GM19351 (cell line): ENCODE measurements around the gene AP5Z1.

Experiments used
- ATAC-seq: cut with Tn5 transposase; IDR thresholded peaks from one replicate; pipeline ENCODE4 v1.9.1; 2021; ENCODE audit warnings: mild to moderate bottlenecking, moderate library complexity; ENCODE audit not compliant: unreplicated experiment

The AP5Z1 gene

DNA sequence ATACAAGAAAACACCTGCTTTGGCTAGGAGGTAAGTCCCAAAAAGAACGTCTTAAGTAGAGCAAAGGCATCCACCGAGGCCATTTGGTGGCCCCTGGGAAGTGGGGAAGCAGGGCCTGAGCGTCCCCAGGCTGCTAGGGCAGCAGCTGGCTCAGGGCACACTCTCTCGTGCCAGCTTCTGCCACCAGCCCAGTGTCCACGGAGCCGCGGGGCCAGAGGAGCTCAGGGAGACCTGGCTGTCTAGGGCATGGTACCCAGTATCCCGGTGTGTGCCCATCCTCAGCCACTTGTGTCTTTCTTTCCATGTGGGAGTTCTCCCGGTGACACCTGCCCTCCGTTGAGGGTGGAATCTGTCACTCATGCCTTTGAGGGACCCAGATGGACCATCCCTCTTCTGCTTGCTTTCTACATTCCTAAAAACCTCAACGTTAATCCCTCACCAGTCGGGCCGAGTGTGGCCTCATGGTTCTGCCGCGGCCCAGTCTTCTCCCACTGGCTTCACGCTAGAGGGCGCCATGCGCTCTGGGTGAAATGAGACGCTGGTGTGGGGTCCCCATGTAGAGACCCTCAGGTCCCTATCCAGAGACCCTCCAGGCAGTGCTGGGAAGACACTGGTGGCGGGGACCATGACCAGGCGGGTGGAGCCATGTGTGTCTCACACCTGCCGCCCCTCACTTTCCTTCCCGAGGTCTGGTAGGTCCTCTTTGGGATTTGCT lies 9.5 kb upstream of the AP5Z1 start:
- no peak for ATAC-seq

DNA sequence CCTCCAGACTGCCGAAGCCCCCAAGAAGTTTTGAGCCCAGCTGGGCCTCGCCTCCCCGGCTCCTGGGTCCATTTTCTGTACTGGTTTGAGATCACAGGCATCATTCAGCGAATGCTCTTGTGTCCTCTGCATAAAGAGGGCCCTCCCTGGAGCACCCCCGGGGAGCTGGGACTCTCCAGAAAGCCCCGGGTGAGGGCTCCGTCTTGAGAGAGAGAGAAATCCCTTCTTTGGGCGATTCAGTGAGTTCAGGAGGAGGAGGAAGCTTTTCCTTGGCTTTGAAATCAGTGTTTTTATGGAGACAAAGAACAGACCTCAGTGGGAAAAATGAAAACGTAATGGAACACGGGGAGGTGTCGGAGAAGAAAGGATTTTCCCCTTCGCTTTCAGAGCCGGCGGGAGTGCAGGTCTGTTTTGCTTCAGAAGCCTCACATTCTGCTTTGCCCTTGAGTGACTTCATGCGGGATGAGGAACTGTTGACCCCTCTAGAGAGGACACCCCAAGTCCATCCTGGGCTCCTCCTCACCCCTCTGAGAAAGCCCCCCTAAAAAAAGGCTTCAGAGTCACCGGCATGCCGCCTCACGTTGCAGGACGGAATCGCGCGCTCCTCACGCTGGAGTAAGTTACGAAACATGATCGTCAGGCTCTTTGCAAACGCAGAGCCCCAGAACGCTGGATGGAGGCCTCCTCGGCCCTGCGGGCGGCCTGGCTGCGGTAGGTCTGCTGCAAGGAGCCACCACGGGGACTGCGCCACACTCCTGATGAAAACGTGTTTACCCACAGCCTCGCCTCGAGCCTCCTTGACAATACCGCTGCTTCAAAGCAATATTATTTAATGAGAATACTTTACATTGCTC lies 8.5 kb upstream of the AP5Z1 start:
- ATAC-seq = no peak

DNA sequence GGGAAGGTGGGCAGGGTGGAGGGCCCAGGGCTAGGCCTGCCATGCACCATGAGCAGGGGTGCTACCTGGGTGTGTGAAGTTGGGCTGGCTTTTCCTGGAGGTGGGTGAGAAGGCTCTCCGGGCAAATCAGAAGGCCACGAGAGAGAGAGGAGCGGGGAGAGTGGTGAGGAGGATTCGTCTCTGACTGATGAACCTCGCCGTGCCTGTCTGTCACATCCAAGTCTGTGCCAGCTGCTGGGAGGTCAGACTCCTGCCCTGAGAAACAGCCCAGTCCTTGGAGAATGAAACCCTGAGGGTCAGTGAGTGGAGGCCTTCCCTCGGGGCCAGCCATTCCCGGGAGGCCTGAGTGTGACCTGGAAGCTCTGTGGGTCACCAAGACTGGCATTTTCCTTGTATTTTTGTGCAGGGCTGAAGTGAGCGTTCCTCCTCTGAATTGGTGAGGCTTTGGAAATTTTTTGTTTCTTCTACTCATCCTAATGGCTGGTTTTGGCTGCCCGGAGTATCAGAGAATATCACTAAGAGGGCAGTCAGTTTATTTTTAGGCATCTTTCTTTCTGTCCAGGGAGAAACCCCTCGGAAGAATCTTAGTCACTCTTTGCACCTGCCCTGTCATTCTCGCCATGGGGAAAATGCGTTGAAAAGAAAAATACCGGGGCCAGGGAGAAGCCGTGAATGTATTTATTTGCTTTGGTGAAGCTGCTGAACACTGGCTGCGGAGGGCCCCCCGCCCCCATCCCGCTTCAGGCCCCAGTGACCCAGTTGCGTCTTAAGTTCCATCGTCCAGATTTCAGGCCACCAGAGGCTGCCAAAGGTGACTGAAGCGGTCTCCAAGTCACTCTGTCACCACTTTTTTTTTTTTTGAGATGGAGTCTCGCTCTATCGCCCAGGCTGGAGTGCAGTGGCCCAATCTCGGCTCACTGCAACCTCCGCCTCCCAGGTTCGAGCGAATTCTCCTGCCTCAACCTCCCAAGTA lies 6.5 kb upstream of the AP5Z1 start:
- no peak for ATAC-seq

DNA sequence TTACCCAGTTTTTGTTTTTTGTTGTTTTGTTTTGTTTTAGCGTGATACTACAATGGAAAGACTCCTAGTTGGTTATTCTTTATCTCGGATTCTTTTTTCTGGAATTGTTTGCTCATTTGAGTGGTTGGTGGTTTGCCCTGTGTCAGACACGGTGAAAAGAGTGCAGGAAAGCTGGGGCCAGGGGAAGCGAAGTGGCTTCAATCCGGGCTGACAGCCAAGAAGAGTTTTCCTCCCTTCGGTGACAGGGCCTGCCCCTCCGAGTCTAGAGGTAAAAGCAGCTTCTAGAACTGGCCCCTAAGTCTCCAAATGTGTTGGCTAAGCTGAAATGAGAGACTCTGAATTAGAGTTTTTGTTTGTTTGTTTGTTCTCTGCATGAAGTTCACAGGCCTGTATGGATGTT lies 5.7 kb upstream of the AP5Z1 start:
- no peak for ATAC-seq

DNA sequence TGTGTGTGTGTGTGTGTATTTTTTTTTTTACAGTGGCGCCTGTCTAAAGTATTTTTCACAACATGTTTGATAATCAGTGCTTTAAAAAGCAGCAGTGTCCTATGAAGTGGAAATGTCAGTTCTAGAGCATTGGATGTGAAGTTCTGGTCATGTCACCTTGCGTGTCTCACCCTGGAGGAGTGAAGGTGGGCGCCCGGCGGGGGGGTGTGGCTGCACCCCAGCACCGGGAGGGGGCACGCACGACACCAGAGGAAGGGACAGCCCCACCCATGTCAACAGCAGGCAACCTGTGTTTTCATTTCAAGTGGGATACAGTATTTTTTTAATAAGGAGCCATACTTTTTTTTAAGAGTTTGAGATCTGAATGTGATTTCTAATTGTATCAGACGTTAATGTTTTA lies 4.5 kb upstream of the AP5Z1 start:
- no peak for ATAC-seq

DNA sequence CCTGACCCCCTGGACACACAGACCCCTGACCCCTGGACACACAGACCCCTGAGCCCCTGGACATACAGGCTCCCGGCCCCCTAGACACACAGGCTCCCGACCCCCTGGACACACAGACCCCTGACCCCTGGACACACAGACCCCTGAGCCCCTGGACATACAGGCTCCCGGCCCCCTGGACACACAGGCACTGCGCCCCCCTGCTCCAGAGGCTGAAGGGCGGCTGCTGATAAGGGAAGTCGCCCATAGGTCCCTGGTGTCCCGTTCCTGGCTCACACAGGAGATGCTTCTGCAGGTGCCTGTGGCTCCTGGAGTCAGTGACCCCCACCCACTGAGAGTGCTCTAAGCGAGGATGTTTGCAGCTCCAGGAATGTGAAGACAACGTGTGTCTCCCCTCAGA lies 3.7 kb upstream of the AP5Z1 start:
- ATAC-seq = no peak

DNA sequence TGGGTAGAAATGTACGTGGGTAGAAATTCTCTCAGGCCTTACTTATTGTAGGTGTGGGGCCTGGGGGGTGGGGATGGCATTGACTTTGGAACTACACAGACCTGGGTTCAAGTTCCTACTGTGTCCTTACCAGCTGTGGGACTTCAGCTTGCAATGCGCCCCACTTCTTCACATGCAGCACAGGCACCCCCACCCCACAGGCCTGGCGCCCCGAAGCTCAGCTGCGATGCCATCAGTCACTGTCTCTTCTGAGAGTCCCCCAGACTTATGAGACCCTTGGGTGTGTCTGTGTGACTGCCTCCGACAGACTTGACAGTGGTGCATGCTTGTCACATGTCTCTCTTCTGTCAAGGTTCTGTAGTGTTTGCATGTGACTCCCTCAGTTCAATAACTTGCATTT lies 3.1 kb upstream of the AP5Z1 start:
- no peak for ATAC-seq

DNA sequence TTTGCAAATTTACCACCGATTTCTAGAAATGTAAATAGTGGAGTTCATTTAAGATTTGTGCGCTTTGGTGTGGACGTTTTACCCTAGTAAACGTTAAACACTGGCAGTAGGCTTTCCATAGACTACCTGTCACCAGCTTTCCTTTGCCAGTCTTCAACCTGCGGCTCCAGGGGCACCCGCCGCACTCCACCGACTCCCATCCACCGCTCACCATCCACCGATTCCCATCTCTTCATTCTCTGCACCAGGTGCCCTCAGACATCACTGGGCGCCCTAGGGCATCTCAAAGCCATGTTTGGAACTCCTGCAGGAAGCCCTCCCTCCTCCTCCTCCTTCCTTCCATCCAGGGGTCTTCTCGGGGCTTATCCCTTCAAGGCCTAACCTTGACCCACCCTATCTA lies 1.4 kb upstream of the AP5Z1 start:
- no peak for ATAC-seq

DNA sequence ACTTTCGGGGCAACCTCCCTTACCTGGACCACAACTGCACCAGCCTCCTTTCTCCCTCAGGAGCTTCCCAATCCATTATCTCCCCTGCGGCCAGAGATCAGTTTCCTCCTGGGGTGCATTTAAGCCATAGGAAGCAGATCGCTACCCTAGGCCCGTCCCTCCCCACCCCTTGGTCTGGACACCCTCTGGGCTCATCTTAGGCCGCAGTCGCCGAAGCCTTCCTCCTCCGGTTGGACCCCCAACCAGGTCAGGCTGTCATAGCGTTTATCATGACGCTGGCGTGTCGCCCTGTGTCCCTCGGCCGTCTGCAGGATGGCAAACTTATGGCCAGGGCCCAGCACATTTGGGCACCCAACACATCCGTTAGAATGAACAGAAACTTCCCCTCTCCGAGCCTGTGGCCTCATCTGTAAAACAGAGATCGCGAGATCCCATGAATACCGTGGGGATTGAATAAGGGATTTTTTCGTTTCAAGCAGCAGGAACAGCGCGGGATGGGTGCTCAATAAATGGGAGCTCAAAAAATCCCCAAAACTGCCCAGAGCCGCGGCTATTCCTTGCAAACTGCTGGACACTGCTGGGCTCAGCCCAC lies 669 bp upstream of the AP5Z1 start:
- ATAC-seq = peak; percentile 30

DNA sequence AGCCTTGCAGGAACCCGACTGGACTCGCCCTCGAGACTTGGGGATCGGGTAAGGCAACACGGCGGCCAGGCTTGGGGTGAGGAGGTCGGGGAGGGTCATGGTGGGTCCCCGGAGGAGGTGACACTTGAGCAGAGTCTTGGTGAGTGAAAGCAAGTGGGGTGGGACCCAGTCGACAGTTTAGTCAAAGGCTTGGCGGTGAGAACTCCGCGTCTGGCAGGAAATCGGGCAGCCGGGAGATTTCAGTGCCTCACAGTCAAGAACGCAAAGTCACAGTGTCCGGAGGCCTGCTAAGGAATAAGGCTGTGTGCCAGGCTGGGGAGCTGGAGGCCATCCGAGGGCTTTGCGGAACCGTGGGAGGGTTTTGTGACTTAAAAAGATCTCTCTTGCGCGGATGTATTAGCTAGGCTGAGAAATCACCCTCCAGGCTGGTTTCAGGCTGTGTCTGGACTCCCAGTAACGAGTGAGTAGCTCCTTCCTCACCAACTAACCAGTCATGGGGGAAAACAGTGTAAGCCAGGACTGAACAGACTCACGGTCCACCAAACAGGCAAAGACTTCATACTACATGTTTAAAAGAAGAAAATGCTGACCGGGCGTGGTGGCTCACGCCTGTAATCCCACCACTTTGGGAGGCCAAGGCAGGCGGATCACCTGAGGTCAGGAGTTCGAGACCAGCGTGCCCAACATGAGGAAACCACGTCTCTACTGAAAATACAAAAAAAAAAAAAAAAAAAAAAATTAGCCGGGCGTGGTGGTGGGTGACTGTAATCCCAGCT lies 613 bp downstream of the AP5Z1 start:
- ATAC-seq = peak; percentile 10

DNA sequence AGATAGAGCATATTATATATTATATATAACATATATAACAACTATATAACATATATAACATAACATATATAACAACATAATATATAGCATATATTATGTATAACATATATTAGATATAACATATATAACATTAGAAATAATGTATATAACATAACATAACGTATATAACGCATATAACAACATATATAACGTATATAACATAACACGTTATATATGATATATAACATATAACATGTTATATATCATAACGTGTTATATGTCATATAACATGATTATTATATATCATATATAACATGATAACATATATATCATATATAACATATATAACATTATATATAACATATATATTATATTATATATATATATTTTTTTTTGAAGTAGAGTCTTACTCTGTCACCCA lies 3.7 kb downstream of the AP5Z1 start:
- no peak for ATAC-seq

DNA sequence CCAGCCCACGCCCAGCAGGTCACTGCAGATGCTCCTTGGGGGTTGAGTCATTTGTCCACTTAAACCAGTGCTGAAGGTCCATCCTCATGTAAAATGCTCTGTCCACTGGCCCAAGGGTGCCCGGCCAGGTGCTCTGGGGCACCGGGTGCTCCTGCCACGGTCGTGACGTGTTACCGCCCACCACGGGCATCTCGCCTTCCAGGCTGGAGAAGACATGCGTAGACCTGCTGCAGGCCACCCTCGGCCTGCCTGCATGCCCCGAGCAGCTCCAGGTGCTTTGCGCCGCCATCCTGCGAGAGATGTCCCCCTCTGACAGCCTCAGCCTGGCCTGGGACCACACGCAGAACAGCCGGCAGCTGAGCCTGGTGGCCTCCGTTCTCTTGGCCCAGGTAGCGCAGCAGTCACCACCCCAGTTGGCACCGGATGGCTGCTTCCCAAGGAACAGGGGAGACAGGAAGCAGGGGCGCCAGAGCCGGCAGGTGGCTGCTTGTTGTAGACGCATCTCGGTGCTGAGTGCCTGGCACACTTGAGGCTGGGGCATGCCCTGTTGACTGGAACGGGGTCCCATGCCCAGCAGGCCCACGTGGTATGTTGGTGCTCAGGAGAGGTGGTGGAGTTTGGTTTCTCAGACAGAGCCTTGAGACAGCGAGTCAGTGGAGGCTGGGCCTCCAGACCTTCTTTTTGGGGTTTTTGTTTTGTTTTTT lies 6.1 kb downstream of the AP5Z1 start:
- ATAC-seq = no peak

DNA sequence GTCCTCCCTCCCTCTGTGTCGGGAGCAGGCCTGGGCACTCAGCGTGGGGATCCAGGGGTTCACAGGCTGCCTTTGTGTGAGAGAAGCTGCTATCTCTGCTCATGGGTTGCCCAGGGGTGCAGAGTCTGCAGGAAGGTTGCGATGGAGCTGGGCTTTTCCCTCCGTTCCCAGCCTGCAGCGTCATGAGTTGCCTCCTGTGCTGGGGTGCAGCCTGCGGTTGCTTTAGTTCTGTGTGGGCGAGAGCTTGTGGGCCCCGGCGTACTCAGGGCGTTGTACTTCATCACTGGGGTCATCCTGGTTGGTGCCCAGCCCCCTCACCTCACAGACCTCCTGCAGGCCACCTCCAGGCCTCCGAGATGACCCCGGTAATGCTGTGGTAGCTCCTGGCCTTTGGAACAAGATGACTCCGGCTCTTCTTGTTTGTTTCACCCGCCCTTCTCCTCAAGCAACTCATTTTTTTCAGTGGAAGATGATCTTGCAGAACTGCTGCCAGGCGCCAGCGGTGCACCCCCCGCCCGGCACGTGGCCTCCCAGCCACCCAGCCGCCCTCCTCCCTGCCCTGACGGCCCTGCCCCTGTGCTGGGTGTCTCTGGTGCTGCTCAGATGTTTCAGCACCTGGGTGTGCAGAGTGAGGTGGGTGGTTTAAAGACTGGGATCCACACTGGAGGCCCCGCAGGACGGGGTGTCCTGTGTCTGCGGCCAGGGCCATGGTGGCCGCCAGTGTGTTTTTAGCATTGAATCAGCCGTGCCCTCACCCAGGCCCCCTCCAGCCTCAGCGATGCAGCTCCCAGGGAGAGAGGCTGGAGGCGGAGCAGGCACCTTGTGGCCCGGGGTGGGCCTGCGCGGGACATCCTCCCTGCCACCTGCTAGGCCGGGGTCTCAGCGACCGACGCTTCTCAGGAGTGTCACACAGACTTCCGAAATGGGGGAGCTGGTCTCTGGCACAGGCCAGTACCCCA lies 7.2 kb downstream of the AP5Z1 start:
- no peak for ATAC-seq

DNA sequence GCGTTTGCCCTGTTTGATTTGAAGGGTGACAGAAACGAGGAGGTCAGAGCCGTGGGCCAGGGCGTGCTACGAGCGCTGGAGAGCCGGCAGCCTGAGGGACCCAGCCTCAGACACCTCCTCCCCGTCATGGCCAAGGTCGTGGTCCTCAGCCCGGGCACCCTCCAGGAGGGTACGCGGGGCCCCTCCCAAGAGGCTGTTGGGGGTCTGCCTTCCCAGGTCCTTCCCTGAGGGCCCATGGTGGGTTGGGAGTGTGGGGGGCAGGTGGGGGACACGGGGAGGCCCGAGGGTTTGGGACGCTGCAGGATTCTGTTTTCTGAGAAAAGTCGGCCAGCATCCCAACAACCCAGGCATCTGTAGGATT lies 7.8 kb downstream of the AP5Z1 start:
- ATAC-seq = no peak

DNA sequence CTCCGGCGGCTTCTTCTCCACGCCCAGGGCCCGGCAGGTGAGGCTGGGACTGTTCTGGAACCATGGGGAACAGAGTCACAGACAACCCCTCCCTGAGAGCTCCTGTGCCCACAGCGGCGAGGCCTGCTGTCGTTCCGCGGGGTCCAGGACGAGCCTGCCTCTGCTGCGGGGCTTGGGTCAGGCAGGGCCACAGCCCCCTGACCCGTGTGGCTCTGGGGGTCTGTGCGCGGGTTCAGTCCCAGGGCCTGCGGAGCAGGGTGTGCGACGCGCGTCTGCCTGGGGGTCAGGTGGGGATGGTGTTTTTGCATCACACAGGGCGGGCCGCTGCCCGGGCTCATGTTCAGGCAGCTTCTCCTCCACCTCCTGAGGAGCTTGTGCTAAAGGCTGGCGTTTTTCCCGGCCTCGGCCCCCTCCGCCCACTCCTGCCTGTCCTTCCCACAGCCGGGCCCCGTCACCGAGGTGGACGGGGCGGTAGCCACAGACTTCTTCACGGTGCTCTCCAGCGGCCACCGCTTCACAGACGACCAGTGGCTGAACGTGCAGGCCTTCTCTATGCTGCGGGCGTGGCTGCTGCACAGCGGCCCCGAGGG lies 8.4 kb downstream of the AP5Z1 start:
- no peak for ATAC-seq

DNA sequence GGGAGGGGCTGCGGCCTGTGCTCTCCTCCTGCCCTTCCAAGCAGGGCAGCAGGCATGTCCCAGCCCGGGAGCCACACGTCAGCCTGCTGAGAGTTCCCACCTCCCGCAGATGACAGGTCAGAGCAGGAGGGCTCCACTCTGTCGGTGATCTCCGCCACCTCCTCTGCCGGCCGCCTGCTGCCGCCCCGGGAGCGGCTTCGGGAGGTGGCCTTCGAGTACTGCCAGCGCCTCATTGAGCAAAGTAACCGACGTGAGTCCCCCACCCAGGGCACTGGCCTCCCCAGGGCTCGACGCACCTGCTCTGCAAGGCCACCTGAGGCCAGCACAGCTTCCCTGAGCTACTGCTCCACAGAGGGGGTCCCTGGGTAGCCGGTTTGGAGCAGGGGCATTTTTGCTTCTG lies 9.4 kb downstream of the AP5Z1 start:
- ATAC-seq = no peak

DNA sequence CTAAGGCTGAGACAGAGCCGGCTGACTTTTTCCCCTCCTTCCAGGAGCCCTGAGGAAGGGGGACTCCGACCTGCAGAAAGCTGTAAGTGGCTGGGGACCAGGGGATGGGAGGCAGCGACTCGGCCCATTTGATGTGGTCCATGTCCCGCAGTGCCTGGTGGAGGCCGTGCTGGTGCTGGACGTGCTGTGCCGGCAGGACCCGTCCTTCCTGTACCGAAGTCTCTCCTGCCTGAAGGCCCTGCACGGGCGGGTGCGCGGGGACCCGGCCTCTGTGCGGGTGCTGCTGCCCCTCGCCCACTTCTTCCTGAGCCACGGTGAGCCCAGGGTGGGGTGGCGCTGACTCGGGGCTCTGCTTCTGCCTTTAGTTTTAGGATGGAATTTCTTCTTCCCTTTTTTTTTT lies 9.9 kb downstream of the AP5Z1 start:
- ATAC-seq = no peak

DNA sequence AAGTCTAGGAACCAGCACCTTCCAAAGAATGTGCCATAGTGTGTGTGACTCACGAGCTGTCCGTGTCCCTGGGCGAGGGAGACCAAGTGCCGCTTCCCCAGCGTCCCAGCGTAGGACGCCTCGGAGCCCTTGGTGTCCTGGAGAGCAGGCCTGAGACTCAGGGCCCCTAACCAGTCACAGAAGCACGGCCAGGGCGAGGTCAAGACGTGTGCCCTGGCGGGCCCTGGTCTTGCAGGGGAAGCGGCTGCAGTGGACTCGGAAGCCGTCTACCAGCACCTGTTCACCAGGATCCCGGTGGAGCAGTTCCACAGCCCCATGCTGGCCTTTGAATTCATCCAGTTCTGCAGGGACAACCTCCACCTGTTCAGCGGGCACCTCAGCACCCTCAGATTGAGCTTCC lies 10.6 kb downstream of the AP5Z1 start:
- no peak for ATAC-seq
